NCI-H446 treated with DMSO at 0.1 percent for 48 hours (cell line): ENCODE measurements around the gene PLEKHO1.
"Not testable (repeated sequence)": the region's sequence is repeated elsewhere in the genome, so short reads cannot be mapped to it uniquely, and the experiment has no call there.

Experiments
- DNase-seq: peaks from one replicate; lab custom pipeline; 2025; lab: John Stamatoyannopoulos, UW

Gene PLEKHO1

DNA sequence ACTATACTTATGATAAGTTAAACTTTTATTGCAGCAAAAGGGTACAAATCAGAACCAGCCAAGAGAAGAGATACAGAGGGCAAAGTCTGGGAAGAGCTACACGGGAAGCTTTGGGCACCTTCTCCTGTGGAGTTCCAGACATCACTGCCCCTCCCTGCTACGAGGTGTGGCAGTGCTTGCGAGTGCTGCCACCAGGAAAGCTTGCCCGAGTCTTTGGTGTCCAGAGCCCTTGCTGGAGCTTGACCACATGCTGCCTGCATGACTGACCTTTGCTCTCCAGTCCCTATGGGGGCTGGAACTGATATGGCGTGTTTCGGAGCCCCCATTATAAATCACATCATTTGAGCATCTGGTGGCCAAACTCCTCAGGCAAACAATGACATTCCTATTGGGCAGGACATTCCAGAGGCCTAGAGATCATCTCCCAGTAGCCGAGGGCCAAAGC, 23.4 kb downstream of the PLEKHO1 start:
- no peak for DNase-seq

DNA sequence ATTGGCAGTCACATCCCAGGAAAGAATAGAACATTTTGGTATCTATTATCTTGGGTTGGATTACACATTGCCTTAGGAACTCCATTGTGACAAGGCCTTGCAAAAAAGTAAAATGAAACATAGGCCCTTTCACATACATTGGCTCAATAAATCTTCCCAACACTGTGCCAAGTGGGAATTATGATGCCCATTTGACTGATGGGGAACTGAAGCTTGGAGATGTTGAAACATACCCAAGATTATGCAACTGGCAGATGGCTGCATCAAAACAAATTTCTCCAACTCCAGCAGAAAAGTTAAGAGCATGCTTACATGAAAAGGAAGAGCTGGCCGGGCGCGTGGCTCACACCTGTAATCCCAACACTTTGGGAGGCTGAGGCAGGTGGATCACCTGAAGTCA, 26.9 kb downstream of the PLEKHO1 start:
- DNase-seq, result peak; percentile 83

DNA sequence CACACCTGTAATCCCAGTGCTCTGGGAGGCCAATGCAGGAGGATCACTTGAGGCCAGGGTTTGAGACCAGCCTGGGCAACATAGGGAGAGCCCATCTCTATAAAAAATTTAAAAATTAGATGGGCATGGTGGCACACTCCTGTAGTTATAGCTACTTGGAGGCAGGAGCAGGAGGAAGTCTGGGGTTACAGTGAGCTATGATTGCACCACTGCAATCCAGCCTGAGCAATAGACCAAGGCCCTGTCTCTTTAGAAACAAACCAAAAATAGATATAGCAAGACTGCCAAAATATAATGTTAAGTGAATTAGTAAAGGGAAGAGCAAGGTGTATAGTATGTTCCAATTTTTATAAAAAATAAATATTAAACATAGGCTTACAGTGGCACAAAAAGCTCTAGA, 28.8 kb downstream of the PLEKHO1 start:
- no peak for DNase-seq

DNA sequence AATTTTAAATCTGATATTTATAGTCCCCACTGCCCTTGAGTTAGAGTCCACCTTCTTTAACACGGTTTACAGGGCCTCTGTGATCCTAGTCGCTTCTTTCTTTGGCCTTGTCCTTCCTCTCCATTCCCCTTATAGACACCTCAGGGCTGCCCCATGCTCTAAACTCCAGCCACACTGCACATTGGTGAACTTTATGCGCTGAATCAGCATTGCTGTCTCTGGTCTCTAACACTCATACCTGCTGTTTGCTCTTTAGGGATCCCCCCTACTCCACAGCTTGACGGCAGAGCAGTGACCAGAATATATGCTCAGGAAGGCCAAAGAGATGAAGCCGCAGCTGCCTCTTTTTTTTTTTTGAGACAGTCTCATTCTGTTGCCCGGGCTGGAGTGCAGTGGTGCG, 30.2 kb downstream of the PLEKHO1 start:
- no peak for DNase-seq

DNA sequence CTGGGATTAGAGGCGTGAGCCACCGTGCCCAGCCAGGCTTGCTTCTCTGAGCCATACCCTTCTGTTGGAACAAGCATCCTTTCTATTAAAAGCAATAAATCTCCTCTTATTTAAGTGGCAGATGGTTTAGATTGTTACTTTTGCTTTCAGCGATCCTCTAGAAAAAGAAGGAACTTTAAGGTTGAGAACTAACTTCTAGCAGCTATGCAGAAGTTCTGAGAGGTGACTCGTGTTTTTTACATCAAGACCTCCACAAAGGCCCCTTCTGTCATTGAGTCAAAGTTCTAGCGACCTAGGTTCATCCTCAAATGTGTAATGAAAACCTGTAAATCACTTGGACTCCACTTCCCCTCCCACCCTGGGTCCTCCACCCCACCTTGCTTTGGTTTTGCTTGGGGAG, 30.8 kb downstream of the PLEKHO1 start:
- DNase-seq, result no peak

DNA sequence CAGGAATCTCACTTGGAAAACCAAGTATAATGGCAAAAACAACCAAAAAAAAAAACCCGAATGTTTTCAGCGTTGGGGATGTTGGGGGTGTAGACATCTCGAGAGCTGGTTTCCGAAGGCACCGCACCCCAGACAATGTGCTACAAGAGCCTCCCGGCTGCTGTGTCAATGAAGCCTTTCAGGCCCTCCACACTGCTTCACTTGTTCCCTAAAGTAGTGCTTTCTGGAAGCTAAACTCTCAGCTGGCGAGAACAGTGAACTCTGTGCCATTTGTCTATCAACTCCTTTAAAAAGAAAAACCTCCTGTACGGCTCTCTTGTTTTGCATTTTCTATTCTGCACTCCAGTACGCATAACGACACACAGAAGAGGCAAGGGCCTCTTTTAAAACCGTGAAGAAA, 32.5 kb downstream of the PLEKHO1 start:
- DNase-seq, result no peak

DNA sequence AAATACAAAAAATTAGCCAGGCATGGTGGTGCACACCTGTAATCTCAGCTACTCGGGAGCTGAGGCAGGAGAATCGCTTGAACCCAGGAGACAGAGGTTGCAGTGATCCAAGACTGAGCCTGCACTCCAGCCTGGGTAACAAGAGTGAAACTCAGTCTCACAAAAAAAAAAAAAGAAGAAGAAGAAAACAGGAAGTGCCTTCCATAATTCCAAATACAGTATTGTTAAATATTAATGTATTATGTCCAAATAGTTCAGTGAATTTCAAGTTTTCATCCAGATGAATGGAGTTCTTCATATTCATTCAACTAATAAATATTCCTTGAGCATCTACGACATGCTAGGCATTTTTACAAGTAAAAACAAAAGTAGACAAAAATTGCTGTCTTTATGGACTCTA, 33.3 kb downstream of the PLEKHO1 start:
- DNase-seq, result no peak

DNA sequence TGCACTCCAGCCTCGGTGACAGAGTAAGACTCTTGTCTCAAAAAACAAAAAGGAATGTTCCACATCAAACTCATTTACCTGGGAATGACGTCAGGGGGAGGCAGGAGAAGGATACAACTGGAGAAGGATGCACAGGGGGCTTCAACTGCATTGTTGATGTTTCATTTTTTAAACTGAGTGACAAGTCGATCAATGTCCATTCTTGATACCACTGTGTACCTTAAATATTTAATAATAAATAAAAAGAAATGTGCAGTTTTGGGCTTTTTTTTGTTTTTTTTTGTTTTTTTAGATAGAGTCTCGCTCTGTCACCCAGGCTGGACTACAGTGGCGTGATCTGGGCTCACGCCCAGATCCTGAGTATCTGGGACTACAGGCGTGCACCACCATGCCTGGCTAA, 35.8 kb downstream of the PLEKHO1 start:
- DNase-seq, result no peak

DNA sequence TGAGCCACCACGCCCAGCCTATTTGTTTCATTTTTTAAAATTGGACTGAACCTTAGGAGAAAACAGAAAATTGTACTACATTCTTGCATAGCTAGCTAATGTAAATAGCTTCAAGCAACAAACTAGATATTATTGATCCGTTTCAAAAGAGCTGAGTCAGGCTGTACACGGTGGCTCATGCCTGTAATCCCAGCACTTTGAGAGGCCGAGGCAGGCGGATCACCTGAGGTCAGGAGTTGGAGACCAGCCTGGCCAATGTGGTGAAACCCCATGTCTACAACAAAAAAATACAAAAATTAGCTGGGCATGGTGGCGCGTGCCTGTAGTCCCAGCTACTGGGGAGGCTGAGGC, 36.7 kb downstream of the PLEKHO1 start:
- DNase-seq, result not testable (repeated sequence)

DNA sequence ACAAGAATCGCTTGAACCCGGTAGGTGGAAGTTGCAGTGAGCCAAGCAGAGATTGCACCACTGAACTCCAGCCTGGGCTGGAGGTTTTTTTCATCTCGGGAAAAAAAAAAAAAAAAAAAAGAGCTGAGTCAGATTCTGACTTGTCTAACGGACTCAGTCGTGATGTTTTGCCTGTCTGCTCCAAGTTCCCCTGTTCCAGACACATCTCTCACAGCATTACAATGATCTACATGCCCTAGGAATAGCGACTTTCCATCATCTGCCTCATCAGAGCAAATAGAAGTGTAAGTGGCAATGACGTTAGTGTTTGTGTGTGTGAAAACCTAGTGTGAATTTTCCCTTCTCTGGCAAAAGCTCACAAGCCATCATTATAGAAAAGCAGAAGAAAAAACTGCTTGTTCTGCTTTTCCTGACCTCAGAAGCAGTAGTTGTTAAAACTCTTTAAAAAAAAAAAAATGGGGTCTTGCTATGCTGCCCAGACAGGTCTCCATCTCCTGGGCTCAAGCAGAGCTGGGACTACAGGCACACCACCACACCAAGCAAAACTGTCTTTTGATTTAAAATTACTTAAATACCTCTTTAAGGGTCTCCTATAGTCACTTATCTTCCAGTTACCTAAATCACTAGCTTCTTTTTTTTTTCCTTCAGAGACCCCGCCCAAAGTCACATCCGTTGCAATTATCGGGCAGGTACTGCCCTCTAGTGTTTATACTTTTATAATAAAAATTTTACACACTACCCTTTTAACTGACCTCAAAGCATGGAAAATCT, 37.3 kb downstream of the PLEKHO1 start:
- DNase-seq, result peak; percentile 70

DNA sequence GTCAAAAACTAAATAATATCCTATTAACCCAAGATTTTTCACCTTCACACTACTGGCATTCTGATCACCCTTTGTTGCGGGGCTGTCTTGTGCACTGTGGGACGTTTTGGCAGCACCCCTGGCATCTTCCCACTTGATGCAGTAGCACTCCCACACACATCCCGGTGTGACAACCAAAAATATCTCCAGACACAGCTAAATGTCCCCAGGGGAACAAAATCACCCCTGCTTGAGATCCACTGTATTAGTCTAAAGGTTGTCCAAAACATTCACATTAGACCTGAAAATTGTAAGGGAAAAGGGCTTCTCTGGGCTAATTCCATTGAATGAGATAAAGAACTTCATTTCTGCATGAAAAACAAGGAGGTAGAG, 37.8 kb downstream of the PLEKHO1 start:
- DNase-seq, result no peak

DNA sequence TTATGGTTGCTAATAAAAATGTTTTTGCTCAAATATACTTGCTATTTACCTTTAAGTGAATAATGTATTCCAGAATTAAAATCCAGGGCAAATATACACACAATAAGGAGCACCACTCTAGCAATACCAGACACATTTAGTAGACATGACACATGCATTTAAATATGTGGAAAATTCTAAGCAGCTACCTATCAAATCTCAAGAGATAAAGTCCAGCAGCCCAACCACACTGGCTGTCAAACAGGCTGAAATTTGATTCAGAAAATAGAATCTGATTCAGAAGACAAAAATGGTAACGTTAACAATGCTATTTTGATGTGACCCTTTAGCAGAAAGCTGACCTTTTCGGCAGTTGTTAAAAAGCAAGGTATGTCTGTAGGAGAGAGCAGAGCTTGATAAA, 42.3 kb downstream of the PLEKHO1 start:
- DNase-seq, result no peak

DNA sequence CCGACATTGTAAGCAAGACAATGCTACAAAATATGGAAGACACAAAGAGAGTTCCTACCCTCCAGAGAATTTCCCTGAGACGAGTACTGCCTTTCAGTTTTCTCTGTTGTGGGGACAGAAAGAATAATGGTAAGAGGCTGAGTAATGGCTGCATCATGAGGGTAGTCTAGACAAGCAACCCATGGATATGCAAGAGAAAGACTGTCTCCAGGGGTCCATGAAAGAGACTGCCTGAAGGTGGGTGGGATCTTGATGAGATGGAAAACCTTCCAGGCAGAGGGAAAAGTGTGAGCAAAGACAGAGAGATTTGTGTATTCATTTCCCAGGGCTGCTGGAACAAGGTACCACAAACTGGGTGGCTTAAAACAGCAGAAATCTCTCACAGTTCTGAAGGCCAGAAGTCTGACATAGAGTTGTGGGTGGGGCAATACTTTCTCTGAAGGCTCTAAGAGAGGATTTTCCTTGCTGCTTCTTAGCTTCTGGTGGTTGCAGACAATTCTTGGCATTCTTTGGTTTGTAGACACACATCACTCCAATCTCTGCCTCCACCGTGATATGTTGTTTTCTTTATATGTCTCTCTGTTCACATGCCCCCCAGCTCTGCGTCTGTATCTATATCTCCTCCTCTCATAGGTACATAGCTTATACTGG, 44.8 kb downstream of the PLEKHO1 start:
- DNase-seq, result no peak

DNA sequence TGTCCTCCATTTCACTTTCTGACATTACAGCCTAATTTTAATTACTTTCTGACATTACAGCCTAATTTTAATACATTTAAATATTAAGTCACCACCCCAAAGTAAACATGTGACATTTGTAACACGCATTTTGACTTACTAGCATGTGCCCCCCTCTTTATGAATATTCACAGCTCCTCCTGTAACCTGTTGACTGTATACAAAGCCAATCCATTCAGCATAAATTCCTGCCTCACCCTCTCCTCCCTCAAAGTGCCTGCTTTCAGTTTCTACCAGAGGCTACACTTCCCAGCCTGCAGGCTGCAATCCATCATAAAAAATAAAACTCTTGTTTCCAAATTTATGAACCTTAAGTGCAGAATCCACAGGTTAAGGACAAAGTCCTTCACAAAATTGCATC, 46.7 kb downstream of the PLEKHO1 start:
- DNase-seq, result no peak

DNA sequence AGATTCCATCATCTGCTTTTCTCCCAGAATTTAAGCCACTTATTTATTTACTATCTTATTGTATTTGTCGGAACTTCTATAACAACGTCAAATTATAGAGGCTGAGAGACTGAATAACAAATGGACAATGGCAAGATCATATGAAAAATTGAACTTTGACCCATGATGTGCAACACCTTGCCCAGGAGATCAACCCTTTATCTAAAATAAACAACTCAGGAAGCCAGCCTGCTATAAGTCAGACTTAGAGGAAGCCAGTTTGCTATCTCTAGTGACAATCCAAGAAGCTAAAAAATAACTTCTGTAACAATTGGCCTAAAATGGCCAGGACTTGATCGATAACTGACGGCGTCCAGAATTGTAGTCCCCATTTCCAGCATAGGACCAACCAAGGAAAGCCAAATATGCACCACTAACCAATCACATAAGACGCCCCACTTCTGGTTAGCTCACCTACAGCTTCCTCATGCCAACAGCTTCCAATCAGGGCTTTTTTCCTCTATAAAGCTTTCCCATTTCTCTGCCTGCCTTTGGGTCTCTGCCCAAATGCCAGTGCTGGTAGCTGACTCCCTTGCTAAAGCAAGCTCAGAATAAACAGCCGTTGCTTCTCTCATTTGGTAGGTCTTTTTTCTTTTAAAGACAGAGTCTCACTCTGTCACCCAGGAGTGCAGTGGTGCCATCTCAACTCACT, 57.7 kb downstream of the PLEKHO1 start:
- DNase-seq, result no peak

DNA sequence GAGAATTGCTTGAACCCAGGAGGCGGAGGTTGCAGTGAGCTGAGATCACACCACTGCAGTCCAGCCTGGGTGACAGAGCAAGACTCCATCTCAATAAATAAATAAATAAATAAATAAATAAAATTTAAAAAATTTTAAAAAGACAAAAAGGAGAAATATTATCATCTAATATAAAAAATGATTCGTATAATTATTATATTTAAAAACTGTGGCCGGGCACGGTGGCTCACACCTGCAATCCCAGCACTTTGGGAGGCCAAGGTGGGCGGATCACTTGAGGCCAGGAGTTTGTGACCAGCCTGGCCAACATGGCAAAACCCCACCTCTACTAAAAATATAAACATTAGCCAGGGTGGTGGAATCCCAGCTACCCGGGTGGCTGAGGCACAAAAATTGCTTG, 58.7 kb downstream of the PLEKHO1 start:
- DNase-seq, result not testable (repeated sequence)
